ENCODE measurements around the gene FBLN7. TPM values are rescaled to one million over a fixed set of nuclear protein-coding genes. Genes with fewer than 3 reads are reported as not detected.
A peak's percentile ranks its signal among the peaks of the same experiment; 100 is the strongest.

Gene FBLN7
- total and polyA plus RNA-seq, 2 of the 8 experiments (the other 6 are each of a cell fraction or from before 2014, with no cell fraction given) = 0.30 to 0.77 TPM

DNA sequence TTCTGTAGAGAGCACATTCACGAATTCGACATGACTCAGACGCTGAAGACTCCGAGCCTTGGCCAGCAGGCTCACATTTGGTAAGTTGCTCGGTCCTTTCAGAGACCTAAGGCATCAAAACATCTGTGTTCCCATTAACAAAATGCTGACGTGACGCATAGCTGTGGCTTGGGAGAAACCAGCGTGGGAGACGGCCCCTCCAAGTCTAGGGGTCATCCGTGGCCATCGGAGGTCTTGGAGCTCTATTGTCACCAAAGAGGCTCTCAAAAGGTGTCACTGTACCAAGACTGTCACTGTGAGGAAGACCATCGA lies 14.9 kb downstream of the FBLN7 start:
- Histone ChIP-seq H3K56ac (replicated peaks; ENCODE audit: insufficient read length, low read depth, low read length) (no peak overlapping the region), H3K27ac (ENCODE audit: low read depth, low read length) (no peak overlapping the region), H3K27me3 (replicated peaks in 1 of 4; ENCODE audit: control insufficient read depth in 3 of 4, extremely low read depth in 1 of 4, insufficient read depth in 3 of 4, low read length in 3 of 4) (no peaks in the 10 kb centered on the region; a peak in 1 of 7 replicates), H2BK15ac (ENCODE audit: low read length) (no peak overlapping the region), H2BK12ac (ENCODE audit: low read depth, low read length) (no peak overlapping the region), H3K36me3 (ENCODE audit: control insufficient read depth in 2 of 4, insufficient read depth in 4 of 4, low read length in 3 of 4) (no peaks in the 10 kb centered on the region), H2AFZ (ENCODE audit: low read length) (no peak overlapping the region), H4K8ac (ENCODE audit: extremely low read depth, insufficient read depth, low read length) (no peak overlapping the region), H3K18ac (ENCODE audit: extremely low read depth, low read length) (no peak overlapping the region), H3K4ac (replicated peaks; ENCODE audit: insufficient read length, low read depth, low read length) (no peak overlapping the region), H3K4me2 (ENCODE audit: insufficient read depth in 1 of 2, low read depth in 2 of 2, low read length in 2 of 2) (no peak overlapping the region), H3K9me3 (ENCODE audit: insufficient read depth in 2 of 2, low read depth in 1 of 2, low read length in 1 of 2) (no peaks in the 10 kb centered on the region), H3K79me1 (ENCODE audit: low read depth, low read length) (no peaks in the 10 kb centered on the region), H3K4me3 (ENCODE audit: extremely low read depth in 1 of 4, insufficient read depth in 2 of 4, low read depth in 3 of 4, low read length in 4 of 4) (no peak overlapping the region), H2AK5ac (ENCODE audit: low read depth, low read length) (0 out of 2 replicates have a peak overlapping the region, but pooled peaks have one; percentile 82), H2BK20ac (ENCODE audit: low read length) (no peak overlapping the region), H4K20me1 (replicated peaks in 1 of 2; ENCODE audit: control insufficient read depth in 1 of 2, insufficient read depth in 2 of 2, low read length in 2 of 2) (no peaks in the 10 kb centered on the region), H3K4me1 (replicated peaks in 1 of 4; ENCODE audit: control insufficient read depth in 3 of 4, insufficient read depth in 4 of 4, low read length in 3 of 4) (peaks cover 0 to 5% (median 2%) of the 10 kb centered on the region in 4 experiments; a peak in 3 of 7 replicates), H2BK120ac (replicated peaks; ENCODE audit: low read depth, low read length) (no peak overlapping the region), H4K5ac (ENCODE audit: insufficient read length, low read depth, low read length) (no peak overlapping the region), H2BK5ac (ENCODE audit: low read depth, low read length) (no peak overlapping the region), H3K14ac (ENCODE audit: insufficient read length) (no peak overlapping the region), H3K23ac (ENCODE audit: insufficient read length) (no peak overlapping the region), H3K79me2 (ENCODE audit: control insufficient read depth in 1 of 2, insufficient read depth in 2 of 2, low read length in 2 of 2) (no peaks in the 10 kb centered on the region), H4K91ac (replicated peaks; ENCODE audit: insufficient read length, low read length) (no peak overlapping the region), H3K23me2 (ENCODE audit: low read depth, low read length) (no peaks in the 10 kb centered on the region), H3K9ac (replicated peaks in 1 of 4; ENCODE audit: extremely low read depth in 1 of 4, low read depth in 3 of 4, low read length in 3 of 4) (no peak overlapping the region)
- 85% methylated on average over 12 of the region's 12 CpGs; no CpG with 5 or more reads in 1 of the 2 experiments for WGBS, 2 experiments (ENCODE audit: extremely low coverage in 1 of 2, insufficient coverage in 1 of 2, insufficient read length in 1 of 2, insufficient replicate concordance in 2 of 2, low coverage in 1 of 2, low lambda C conversion rate in 2 of 2, missing lambda C conversion rate in 1 of 2)
- FAIRE-seq (no peak), DNase-seq (ENCODE audit: low read depth in 1 of 2, low spot score in 2 of 2) (peak in 1 of 2 experiments; percentile 26)
- ChIA-PET POLR2A (ENCODE audit: partially characterized antibody) (no interaction called here), CTCF (ENCODE audit: partially characterized antibody) (no interaction called here)
- TF ChIP-seq KDM1A (IDR thresholded peaks at IDR 0.05; ENCODE audit: borderline replicate concordance, low read length) (no peak), CBX5 (IDR thresholded peaks at IDR 0.05; ENCODE audit: low read depth, low read length) (no peak), KDM4A (IDR thresholded peaks at IDR 0.05; ENCODE audit: low read depth, low read length, severe bottlenecking) (no peak), EZH2 (IDR thresholded peaks at IDR 0.05; ENCODE audit: low read depth, low read length, severe bottlenecking) (no peak)

Data from H1 (cell line).